ENCODE measurements around the gene AK8. TPM values are rescaled to one million over a fixed set of nuclear protein-coding genes. Genes with fewer than 3 reads are reported as not detected.

The AK8 gene
- total and polyA plus RNA-seq, 2 experiments from 2014 or later, result 0.14 to 0.78 TPM

GRCh38 chr9:132898051-132898450 is 20.0 kb upstream of the AK8 start (continued):
- TF ChIP-seq, protein P1, sequence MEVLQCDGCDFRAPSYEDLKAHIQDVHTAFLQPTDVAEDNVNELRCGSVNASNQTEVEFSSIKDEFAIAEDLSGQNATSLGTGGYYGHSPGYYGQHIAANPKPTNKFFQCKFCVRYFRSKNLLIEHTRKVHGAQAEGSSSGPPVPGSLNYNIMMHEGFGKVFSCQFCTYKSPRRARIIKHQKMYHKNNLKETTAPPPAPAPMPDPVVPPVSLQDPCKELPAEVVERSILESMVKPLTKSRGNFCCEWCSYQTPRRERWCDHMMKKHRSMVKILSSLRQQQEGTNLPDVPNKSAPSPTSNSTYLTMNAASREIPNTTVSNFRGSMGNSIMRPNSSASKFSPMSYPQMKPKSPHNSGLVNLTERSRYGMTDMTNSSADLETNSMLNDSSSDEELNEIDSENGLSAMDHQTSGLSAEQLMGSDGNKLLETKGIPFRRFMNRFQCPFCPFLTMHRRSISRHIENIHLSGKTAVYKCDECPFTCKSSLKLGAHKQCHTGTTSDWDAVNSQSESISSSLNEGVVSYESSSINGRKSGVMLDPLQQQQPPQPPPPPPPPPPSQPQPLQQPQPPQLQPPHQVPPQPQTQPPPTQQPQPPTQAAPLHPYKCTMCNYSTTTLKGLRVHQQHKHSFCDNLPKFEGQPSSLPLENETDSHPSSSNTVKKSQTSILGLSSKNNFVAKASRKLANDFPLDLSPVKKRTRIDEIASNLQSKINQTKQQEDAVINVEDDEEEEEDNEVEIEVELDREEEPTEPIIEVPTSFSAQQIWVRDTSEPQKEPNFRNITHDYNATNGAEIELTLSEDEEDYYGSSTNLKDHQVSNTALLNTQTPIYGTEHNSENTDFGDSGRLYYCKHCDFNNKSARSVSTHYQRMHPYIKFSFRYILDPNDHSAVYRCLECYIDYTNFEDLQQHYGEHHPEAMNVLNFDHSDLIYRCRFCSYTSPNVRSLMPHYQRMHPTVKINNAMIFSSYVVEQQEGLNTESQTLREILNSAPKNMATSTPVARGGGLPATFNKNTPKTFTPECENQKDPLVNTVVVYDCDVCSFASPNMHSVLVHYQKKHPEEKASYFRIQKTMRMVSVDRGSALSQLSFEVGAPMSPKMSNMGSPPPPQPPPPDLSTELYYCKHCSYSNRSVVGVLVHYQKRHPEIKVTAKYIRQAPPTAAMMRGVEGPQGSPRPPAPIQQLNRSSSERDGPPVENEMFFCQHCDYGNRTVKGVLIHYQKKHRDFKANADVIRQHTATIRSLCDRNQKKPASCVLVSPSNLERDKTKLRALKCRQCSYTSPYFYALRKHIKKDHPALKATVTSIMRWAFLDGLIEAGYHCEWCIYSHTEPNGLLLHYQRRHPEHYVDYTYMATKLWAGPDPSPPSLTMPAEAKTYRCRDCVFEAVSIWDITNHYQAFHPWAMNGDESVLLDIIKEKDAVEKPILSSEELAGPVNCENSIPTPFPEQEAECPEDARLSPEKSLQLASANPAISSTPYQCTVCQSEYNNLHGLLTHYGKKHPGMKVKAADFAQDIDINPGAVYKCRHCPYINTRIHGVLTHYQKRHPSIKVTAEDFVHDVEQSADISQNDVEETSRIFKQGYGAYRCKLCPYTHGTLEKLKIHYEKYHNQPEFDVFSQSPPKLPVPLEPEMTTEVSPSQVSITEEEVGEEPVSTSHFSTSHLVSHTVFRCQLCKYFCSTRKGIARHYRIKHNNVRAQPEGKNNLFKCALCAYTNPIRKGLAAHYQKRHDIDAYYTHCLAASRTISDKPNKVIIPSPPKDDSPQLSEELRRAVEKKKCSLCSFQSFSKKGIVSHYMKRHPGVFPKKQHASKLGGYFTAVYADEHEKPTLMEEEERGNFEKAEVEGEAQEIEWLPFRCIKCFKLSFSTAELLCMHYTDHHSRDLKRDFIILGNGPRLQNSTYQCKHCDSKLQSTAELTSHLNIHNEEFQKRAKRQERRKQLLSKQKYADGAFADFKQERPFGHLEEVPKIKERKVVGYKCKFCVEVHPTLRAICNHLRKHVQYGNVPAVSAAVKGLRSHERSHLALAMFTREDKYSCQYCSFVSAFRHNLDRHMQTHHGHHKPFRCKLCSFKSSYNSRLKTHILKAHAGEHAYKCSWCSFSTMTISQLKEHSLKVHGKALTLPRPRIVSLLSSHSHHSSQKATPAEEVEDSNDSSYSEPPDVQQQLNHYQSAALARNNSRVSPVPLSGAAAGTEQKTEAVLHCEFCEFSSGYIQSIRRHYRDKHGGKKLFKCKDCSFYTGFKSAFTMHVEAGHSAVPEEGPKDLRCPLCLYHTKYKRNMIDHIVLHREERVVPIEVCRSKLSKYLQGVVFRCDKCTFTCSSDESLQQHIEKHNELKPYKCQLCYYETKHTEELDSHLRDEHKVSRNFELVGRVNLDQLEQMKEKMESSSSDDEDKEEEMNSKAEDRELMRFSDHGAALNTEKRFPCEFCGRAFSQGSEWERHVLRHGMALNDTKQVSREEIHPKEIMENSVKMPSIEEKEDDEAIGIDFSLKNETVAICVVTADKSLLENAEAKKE (CRISPR knock-in tag; IDR thresholded peaks at IDR 0.05), result no peak

GRCh38 chr9:132896906-132897305 is 18.8 kb upstream of the AK8 start:
- H3K4me3 ChIP-seq, result no peak overlapping the region
- no peak for DNase-seq (ENCODE audit: low spot score)

More at GRCh38 chr9:132896906-132897305, 18.8 kb upstream of the AK8 start:
- no peak overlapping the region for H3K27ac Mint-ChIP-seq
- Histone ChIP-seq H4K20me1 (replicated peaks; ENCODE audit: insufficient read depth) (0 out of 2 replicates have a peak, but pooled peaks cover 11% of the 10 kb centered on the region), H3K27me3 (ENCODE audit: insufficient read depth) (no peaks in the 10 kb centered on the region), H3K36me3 (ENCODE audit: insufficient read depth) (peaks cover 23% of the 10 kb centered on the region), H2AFZ (no peak overlapping the region), H3K9me2 (ENCODE audit: insufficient read depth) (no peaks in the 10 kb centered on the region), H3F3A (replicated peaks; ENCODE audit: low read depth) (no peaks in the 10 kb centered on the region), H3K79me2 (replicated peaks; ENCODE audit: insufficient read depth) (no peaks in the 10 kb centered on the region), H3K27ac (ENCODE audit: low read depth) (no peak overlapping the region), H3K4me1 (ENCODE audit: insufficient read depth) (no peaks in the 10 kb centered on the region), H3K4me2 (no peak overlapping the region)
- H3K4me1 Mint-ChIP-seq, result no peaks in the 10 kb centered on the region; the same call in 2 of the 3 replicates
- no peaks in the 10 kb centered on the region for H3K9me3 Mint-ChIP-seq
- H3K36me3 Mint-ChIP-seq (ENCODE audit: low read depth), result peaks cover 38% of the 10 kb centered on the region
- peaks cover 8% of the 10 kb centered on the region for H3K27me3 Mint-ChIP-seq (ENCODE audit: insufficient read depth, low read depth, poor library complexity)
- TF ChIP-seq EZH2phosphoT487 (IDR thresholded peaks at IDR 0.05; ENCODE audit: unreplicated experiment) (no peak), ZNF114 (CRISPR knock-in tag; IDR thresholded peaks at IDR 0.05) (no peak)
- TF ChIP-seq, protein P1 (CRISPR knock-in tag; IDR thresholded peaks at IDR 0.05), result no peak
- ATAC-seq, result no peak
- H3K4me3 Mint-ChIP-seq, result no peak overlapping the region

Data from GM23338 (cell line).